Activated T-cell treated with anti-CD3 and anti-CD28 coated beads for 4 hours (primary cell): Measurements from ENCODE around the gene PCDHAC1.
"Not testable (repeated sequence)": the region's sequence is repeated elsewhere in the genome, so short reads cannot be mapped to it uniquely, and the experiment has no call there.

Experiments used
- DNase-seq: peaks from one replicate; pipeline ENCODE4 v3.0.0-alpha.2; 2020

PCDHAC1 gene, protein sequence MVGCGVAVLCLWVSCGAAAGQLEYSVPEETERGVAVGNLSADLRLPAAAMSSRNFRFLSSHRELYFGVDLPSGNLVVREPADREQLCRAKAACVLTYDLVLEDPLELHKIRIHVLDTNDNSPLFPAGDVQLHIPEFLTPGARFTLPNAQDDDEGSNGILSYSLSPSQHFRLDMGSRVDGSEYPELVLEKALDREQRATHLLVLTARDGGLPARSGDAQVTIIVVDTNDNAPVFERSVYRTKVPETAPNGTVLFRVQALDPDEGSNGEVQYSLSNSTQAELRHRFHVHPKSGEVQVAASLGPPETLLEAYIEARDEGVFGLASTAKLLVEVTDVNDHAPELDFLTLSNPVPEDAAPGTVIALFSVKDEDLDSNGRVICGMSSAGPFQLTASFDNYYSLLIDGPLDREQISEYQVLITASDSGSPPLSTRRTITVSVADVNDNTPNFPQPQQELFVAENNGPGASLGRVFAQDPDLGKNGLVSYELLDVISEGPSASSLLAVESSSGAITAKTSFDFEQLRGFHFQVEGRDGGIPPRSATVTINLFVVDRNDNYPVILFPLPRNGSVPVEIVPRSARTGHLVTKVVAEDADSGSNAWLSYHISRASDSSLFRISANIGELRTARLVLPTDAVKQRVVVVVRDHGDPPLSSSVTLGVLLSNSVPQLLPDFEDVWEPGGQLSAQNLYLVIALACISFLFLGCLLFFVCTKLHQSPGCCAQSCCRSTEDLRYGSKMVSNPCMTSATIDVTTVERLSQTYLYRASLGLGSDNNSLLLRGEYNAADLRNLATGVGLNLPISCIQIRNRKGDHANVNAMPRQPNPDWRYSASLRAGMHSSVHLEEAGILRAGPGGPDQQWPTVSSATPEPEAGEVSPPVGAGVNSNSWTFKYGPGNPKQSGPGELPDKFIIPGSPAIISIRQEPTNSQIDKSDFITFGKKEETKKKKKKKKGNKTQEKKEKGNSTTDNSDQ

DNA sequence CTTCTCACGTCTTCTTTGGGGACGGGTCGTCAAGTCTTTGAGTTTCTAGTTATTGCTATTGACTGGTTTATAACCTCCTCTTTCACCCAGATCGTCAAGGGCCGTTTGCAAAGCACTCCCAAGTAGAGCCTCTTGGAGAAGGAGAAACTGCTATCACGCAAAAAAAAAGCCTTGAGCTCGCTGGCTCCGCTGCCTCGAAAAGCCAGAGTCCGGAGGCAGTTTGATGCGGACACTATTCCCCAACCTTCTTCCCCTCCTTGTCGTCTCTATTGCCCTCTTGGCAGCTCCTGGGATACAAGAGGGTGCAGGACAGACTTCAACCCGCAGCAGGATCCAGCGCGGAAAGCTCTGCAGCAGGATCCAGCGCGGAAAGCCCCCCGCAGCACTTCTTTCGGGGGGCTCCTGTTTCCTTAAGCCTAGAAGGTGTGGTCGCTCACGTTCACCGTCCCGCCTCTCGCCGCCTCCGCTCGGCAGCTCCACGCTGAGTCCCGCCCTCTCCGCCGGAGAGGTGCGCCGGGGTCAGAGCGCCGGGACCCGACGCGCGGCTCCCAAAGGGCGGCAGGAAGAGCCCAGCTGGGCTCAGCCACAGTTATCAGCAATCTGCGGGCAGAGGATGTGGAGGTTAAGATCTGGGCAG, at the start of gene PCDHAC1:
Gene PCDHAC1 (plus strand): TSS at position 494 of the 637 bp plus-strand sequence. CDS start 594 bp downstream, outside the sequence.
- DNase-seq: no peak

DNA sequence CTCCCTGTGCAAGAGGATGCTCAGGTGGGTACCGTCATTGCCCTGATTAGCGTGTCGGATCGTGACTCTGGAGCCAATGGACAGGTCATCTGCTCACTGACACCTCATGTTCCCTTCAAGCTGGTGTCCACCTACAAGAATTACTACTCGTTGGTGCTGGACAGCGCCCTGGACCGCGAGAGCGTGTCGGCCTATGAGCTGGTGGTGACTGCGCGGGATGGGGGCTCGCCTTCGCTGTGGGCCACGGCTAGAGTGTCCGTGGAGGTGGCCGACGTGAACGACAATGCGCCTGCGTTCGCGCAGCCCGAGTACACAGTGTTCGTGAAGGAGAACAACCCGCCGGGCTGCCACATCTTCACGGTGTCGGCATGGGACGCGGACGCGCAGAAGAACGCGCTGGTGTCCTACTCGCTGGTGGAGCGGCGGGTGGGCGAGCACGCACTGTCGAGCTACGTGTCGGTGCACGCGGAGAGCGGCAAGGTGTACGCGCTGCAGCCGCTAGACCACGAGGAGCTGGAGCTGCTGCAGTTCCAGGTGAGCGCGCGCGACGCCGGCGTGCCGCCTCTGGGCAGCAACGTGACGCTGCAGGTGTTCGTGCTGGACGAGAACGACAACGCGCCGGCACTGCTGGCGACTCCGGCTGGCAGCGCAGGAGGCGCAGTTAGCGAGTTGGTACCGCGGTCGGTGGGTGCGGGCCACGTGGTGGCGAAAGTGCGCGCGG, 49.4 kb upstream of the PCDHAC1 start:
- DNase-seq: not testable (repeated sequence)

DNA sequence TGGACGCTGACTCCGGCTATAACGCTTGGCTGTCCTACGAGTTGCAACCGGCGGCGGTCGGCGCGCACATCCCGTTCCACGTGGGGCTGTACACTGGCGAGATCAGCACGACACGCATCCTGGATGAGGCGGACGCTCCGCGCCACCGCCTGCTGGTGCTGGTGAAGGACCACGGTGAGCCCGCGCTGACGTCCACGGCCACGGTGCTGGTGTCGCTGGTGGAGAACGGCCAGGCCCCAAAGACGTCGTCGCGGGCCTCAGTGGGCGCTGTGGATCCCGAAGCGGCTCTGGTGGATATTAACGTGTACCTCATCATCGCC, 48.9 kb upstream of the PCDHAC1 start:
- no peak for DNase-seq

DNA sequence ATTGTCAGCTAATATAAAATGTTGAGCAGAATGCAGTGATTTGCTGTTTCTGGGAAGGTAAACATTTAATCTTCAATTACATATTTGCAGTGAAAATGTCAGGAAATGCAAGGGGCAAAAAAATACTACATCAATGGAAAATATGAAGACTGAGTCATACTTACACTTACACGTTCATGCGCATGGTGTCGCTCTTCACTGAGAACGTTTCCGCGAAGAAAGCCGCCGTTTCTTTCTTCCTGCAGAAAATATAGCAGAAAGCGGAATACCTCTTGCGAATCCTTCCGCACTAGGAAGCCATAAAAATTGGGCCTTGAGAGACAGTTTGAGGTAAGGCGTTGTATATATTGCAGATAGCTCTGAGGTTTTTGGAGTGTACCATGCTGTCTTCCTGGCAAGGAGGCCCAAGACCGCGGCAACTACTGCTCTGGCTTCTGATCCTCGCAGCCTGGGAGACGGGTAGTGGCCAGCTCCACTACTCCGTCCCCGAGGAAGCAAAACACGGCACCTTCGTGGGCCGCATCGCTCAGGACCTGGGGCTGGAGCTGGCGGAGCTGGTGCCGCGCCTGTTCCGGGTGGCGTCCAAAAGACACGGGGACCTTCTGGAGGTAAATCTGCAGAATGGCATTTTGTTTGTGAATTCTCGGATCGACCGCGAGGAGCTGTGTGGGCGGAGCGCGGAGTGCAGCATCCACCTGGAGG, 44.1 kb upstream of the PCDHAC1 start, which contains the start of gene PCDHA13:
Gene PCDHA13 (plus strand): TSS at position 236 of the 702 bp plus-strand sequence. CDS start 145 bp downstream, at position 381.
- DNase-seq: no peak

DNA sequence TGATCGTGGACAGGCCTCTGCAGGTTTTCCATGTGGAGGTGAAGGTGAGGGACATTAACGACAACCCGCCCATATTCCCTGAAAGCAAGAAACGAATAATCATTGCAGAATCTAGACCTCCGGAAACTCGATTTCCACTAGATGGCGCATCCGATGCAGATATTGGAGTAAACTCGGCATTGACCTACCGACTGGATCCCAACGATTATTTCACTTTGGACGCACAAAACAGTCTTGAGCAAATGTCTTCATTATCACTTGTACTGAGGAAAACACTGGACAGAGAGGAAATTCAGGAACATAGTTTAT, 43.6 kb upstream of the PCDHAC1 start:
- no peak for DNase-seq

DNA sequence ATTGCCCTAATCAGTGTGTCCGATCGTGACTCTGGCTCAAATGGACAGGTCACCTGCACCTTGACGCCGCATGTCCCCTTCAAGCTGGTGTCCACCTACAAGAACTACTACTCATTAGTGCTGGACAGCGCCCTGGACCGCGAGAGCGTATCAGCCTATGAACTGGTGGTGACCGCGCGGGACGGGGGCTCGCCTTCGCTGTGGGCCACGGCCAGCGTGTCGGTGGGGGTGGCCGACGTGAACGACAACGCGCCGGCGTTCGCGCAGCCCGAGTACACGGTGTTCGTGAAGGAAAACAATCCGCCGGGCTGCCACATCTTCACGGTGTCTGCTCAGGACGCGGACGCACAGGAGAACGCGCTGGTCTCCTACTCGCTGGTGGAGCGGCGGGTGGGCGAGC, 42.7 kb upstream of the PCDHAC1 start:
- DNase-seq: no peak

DNA sequence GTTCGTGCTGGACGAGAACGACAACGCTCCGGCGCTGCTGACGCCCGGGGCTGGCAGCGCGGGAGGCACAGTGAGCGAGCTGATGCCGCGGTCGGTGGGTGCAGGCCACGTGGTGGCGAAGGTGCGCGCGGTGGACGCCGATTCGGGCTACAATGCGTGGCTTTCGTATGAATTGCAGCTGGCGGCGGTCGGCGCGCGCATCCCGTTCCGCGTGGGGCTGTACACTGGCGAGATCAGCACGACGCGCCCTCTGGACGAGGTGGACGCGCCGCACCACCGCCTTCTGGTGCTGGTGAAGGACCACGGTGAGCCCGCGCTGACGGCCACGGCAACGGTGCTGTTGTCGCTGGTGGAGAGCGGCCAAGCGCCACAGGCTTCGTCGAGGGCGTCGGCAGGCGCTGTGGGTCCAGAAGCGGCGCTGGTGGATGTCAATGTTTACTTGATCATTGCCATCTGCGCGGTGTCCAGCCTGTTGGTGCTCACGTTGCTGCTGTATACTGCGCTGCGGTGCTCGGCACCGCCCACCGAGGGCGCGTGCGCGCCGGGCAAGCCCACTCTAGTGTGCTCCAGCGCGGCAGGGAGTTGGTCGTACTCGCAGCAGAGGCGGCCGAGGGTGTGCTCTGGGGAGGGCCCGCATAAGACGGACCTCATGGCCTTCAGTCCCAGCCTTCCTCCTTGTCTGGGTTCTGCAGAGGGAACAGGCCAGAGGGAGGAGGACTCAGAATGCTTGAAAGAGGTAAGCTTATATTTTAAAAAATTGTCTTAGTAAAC, 42.0 kb upstream of the PCDHAC1 start:
- no peak for DNase-seq

DNA sequence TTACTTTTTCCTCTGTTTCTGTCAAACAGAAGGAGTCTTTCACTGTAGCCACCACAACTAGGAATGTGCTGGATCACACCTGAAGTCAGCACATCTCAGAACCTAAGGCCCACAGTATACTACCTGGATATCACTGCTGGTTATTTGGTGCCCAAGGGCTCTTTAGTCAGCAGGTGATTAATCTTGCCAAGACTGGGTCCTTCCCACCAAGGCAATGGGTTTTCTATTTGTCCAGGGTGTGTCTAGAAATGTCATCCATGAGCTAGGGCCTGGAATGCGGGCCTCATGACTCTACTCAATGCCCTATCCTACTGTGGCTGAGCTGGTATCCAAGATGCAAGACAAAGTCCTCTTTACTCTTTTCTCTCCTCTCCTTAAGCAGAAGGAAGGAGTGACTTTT, 9.8 kb upstream of the PCDHAC1 start:
- DNase-seq: no peak

DNA sequence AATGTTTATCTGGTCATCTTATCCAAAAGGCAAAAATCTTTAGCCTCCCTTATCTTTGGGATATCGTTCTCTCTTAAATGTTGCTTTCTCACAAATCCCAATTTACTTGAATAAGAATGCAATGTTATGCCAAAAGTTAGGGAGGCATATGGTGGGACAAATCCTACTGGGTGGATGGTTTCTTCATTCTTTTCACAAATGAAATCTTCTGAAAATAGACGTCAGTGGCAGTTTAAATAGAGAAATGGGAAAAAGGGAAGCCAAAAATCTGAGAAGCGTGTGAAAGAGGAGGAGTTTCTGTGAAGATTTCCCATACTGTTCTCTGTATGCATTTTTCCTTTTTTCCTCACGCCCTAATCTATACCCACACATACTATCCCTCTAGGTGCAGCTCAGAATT, 2.5 kb upstream of the PCDHAC1 start:
- no peak for DNase-seq

DNA sequence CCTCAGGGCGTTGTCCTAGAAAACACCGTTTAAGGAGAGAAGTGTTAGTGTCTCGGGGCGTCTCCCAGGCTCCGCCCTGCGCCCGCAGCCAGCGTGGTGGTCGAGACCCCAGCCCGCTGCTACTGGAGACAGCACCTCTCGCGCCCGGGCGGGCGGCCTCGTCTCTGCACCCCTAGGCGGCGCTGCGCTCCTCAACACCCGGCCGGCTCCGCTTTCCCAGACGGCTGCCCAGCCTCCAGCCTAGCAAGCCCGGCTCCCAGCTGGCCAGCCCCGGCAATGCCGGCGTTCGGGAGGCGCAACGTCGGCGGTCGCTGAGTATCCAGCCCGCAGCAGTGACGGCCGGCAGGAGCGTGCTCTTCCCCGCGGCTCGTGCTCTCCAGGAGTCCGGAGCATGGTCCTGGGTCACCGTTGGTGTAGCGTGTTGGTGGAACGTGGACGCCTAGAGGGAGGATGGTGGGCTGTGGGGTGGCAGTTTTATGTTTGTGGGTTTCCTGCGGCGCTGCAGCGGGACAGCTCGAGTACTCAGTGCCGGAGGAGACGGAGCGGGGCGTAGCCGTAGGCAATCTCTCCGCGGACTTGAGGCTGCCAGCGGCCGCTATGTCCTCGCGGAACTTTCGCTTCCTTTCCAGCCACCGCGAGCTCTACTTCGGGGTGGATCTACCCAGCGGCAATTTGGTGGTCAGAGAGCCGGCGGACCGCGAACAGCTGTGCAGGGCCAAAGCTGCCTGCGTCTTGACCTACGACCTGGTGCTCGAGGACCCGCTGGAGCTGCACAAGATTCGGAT, 536 bp downstream of the PCDHAC1 start:
- DNase-seq: no peak

DNA sequence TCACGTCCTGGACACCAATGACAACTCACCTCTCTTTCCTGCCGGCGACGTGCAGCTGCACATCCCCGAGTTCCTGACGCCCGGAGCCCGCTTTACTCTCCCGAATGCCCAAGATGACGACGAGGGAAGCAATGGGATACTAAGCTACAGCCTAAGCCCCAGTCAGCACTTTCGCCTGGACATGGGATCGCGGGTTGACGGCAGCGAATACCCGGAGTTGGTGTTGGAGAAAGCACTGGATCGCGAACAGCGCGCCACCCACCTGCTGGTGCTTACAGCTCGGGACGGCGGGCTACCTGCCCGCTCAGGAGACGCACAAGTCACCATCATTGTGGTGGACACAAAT, 1.1 kb downstream of the PCDHAC1 start:
- no peak for DNase-seq

DNA sequence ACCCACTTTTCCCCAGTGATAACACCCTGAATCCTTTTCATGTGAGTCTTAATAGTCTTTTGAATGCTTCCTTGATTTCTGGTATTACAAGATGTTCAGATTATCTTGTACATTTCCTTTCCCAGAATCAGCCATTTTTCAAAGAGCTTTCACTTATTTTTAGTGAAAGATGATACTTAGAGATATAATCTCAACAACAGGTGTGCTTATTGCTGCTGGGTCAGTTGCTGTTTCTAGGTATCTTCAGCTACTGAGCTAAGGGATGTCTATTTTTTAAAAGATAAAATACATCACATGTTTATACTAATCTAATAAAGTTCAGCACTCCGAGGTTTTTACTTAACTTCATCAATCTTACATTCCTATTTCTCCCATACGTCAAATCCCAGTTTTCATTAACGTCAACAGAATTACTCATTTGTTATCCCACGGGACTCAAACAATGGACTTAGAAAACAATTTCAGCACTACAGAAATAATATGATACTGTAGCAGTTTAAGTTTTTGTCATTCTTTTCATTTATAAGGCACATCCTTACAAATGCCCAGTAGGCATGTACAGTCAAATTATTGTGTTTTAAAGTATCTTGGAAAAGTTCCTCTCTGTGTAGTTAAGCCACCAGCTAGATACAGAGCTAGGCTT, 9.0 kb downstream of the PCDHAC1 start:
- DNase-seq: no peak

DNA sequence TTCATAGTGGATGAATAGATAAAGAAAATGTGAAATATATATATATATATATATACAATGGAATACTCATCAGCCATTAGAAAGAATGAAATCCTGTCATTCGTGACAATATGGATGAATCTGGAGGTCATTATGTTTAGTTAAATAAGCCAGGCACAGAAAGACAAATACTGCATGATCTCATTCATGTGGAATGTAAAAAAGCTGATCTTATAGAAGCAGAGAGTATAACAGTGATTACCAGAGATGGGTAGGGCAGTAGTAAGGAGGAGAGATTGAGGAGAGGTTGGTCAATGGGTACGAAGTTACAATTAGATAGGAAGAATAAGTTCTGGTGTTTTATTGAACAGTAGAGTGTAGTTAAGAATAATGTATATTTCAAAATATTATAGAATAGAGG, 20.5 kb downstream of the PCDHAC1 start:
- no peak for DNase-seq

DNA sequence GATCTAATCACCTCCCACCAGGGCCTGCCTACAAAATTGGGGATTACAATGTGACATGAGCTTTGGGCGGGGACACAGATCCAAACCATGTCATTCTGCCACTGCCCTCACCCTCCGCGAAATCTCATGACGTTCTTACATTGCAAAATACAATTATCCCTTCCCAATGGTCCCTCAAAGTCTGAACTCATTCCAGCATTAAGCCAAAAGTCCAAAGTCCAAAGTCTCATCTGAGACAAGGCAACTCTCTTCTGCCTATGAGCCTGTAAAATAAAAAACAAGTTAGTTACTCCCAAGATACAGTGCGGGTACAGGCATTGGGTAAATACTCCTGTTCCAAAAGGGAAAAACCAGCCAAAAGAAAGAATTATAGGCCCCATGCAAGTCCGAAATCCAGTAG, 25.5 kb downstream of the PCDHAC1 start:
- no peak for DNase-seq

DNA sequence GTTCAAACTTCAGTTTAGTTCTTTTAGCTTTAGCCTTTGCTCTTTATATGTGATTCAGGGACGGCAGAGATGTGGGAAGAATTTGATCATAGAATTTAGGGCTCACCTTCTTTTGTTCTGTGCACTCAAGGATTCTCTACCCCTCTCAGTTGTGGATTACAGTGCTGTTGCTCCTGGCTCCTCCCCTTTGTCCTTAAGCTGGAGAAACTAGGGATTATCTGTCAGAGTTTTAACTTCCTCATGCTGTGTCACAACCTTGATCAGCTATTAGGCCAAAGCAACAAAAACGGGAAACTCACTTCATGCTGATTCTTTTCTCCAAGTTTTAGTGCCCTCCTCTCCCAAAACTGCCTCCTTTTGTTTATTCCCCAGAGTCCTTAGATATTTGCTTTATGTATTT, 27.1 kb downstream of the PCDHAC1 start:
- no peak for DNase-seq

DNA sequence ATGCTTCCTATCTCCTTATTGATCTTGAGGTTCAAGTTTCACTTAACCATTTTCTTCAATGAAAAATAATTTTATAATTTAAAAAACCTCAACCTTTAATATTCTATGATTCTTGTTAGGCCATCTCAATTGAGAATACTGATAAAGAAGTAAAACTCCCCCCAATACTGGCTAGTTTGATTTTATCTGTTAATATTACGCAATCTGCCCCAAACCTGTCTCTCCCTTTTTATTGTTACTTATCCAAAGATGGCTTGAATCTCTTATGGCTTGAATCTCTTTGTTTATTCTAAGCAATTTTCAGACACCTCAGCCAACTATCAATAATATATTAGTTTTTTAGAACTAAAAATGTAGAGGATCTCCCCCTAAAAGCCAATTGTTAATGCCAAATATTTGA, 36.1 kb downstream of the PCDHAC1 start:
- DNase-seq: no peak

DNA sequence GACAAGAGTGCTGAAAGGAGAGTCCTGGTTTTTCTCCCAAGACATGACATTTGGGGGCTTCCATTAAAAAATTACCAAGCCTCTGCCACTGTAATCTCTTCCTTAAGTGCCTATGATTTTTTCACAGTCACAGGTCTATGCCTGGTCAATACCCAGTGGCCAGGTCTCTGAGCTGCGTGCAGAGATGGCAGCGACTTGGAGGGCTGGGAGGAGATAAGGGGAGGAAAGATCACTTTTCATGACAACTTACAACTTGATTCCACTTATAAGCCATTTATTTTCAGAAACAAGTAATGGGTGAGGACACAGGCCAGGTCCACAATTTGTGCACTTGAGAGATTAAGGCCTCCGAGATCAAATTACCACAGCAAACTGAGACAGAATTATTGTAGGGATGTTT, 38.3 kb downstream of the PCDHAC1 start:
- DNase-seq: no peak

DNA sequence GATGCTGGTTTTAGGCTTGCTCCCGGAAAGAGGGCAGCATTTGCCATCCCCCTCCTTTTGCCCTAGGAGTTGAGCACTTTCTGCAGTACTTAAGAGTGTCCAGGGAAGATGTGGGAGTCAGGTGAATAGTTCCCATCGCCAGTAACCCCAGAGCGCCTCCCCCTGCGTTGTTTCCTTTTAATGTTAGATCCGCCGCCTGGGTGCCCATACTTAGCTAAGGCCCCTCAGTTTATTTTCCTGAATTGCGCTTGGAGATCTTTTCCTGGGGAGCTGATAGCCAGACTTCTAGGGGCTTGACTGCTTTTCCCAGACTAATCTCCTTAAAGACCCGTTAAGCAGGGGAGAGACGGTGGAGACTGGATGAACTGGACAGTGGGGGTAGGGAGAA, 39.8 kb downstream of the PCDHAC1 start:
- no peak for DNase-seq

DNA sequence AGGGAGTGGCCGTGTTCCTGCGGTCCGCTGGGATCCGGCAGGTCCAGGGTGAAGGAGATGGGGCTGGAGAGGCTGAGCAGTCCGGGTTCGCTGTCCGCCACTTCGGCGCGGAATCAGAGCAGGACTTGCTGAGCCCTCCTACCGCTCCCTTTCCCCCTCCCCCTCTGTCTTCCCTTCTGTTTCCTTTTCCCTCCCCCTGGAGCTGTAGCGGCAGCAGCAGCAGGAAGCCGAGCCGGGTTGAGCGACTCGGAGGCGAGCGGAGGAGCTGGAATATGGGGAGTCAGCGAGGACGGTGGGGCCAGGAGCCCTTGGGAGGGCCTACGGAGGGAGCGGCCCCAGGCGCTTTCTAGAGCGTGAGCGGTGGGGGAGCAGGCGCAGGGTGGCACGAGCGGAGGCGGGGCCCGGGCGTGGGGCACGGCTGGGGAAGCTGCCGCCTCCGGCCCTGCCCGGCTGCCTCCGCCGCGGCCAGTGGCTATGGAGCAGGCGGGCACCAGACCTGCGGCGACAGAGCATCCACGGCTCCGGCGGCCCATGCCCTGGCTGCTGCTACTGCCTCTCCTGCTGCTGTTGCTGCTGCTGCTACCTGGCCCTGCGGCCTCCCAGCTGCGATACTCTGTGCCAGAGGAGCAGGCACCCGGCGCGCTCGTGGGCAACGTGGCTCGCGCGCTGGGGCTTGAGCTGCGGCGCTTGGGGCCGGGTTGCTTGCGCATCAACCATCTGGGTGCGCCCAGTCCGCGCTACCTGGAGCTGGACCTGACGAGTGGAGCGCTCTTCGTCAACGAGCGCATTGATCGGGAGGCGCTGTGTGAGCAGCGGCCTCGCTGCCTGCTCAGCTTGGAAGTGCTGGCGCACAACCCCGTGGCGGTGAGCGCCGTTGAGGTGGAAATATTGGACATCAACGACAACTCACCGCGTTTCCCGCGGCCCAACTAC, 40.5 kb downstream of the PCDHAC1 start, which contains the start of gene PCDHAC2:
Gene PCDHAC2 (plus strand): TSS at position 184 of the 933 bp plus-strand sequence. CDS start 291 bp downstream, at position 475.
- no peak for DNase-seq
